HAP-1 (cell line): ENCODE measurements around the gene NOC4L.

Source experiments
- DNase-seq, 2 experiments: peaks; one replicate each; pipeline ENCODE4 v3.0.0-alpha.2; 2016 to 2020; ENCODE audit warnings: low spot score in 2 of 2
- H3K27me3 ChIP-seq: fragments of 250-450 bp; sonication (Bioruptor Pico); 2 replicates; pipeline ENCODE4 v1.5.1; 2020; ENCODE audit warnings: low read depth, mild to moderate bottlenecking, moderate library complexity
- H3K36me3 ChIP-seq: fragments of 250-450 bp; sonication (Bioruptor Pico); replicated peaks from 2 replicates; pipeline ENCODE4 v1.5.1; 2020; ENCODE audit warnings: mild to moderate bottlenecking
- H3K4me1 ChIP-seq: fragments of 250-450 bp; sonication (Bioruptor Pico); 2 replicates; pipeline ENCODE4 v1.5.1; 2020; ENCODE audit warnings: mild to moderate bottlenecking
- H3K4me3 ChIP-seq: fragments of 250-450 bp; sonication (Bioruptor Pico); 2 replicates; pipeline ENCODE4 v1.5.1; 2020; ENCODE audit warnings: mild to moderate bottlenecking, moderate library complexity
- H3K9me3 ChIP-seq: fragments of 250-450 bp; sonication (Bioruptor Pico); 2 replicates; pipeline ENCODE4 v1.5.1; 2020; ENCODE audit warnings: mild to moderate bottlenecking, moderate library complexity
- in situ Hi-C: fragments of 300-500 bp; cut with MboI; formaldehyde crosslinking; loops from 3 replicates; pipeline ENCODE4 v1.14.3; 2020; ENCODE audit warnings: low sequenced_read_pairs, inconsistent platforms, mixed read lengths

The NOC4L gene

DNA sequence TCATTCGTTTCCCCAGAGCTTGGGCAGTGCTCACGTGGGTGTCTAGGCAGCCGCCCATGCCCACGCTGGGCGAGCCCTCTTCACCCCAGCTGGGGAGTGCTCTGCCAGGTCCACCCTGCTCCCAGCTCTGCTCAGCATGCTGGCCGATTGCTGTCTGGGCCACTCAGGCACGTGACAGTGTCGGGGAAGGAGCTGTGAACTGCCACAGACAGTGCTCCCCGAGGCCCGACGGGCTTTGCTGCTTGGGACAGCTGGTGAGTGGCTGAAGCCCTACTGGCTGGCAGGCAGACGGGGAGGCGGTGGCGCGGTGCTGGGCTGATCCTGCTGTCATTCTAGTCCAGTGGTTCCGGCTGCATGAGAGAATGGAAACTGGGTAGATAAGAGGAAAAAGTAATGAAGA is 15.8 kb downstream of the NOC4L start:
- no peaks in the 10 kb centered on the region for H3K9me3 ChIP-seq
- no peak overlapping the region for H3K4me3 ChIP-seq
- no peak for DNase-seq
- H3K27me3 ChIP-seq: peaks cover 12% of the 10 kb centered on the region
- in situ Hi-C loops: loop anchor here (25.0 kb wide), 1 partner anchor 402 kb away; no protein-coding TSS in a partner anchor
- no peaks in the 10 kb centered on the region for H3K4me1 ChIP-seq
- no peaks in the 10 kb centered on the region for H3K36me3 ChIP-seq

DNA sequence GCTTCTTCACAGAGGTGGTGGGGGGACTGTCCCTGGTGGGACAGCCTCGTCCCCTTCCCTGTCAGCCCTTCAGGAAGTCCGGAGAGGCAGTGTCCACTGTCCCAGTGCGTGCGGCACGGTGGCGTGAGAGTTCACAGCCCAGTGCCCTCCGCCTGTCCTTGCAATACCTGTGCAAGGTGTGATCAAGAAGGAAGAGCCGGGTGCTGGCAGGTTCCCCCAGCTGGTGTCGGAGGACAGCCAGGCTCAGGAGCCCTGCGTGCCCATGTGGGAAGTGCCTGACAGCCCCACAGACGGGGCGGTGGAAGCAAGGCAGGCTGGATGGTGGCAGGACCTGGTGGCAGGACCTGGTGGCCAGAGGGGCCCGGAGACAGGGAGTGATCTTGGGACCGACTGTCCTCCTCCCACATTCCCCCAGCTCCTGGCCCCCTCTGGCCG is 16.4 kb downstream of the NOC4L start:
- Histone ChIP-seq H3K4me1 (no peaks in the 10 kb centered on the region), H3K27me3 (peaks cover 12% of the 10 kb centered on the region), H3K36me3 (no peaks in the 10 kb centered on the region), H3K9me3 (no peaks in the 10 kb centered on the region), H3K4me3 (no peak overlapping the region)
- DNase-seq: no peak
- in situ Hi-C loops: loop anchor here (25.0 kb wide), 1 partner anchor 402 kb away; no protein-coding TSS in a partner anchor

DNA sequence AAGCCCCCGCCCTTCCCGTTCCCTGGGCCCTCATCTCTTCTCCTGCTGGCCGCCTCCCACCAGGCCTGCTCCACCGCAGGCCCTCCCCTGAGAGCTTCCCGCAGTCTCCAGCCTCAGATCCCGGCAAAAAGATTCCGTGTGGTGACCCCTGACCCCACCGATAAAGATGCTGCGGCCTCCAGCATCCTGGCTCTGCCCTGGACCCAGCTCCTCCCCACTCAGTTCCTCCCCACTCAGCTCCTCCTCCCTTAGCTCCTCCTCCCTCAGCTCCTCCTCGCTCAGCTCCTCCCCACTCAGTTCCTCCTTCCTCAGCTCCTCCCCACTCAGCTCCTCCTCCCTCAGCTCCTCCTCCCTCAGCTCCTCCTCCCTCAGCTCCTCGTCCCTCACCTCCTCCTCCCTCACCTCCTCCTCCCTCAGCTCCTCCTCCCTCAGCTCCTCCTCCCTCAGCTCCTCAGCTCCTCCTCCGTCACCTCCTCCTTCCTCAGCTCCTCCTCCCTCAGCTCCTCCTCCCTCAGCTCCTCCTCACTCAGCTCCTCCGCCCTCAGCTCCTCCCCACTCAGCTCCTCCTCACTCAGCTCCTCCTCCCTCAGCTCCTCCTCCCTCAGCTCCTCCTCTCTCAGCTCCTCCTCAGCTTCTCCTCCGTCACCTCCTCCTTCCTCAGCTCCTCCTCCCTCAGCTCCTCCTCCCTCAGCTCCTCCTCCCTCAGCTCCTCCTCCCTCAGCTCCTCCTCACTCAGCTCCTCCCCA is 17.0 kb downstream of the NOC4L start:
- Histone ChIP-seq H3K27me3 (peaks cover 12% of the 10 kb centered on the region), H3K4me3 (no peak overlapping the region), H3K9me3 (no peaks in the 10 kb centered on the region), H3K4me1 (no peaks in the 10 kb centered on the region), H3K36me3 (no peaks in the 10 kb centered on the region)
- in situ Hi-C loops: loop anchor here (25.0 kb wide), 1 partner anchor 401 kb away; no protein-coding TSS in a partner anchor
- no peak for DNase-seq

DNA sequence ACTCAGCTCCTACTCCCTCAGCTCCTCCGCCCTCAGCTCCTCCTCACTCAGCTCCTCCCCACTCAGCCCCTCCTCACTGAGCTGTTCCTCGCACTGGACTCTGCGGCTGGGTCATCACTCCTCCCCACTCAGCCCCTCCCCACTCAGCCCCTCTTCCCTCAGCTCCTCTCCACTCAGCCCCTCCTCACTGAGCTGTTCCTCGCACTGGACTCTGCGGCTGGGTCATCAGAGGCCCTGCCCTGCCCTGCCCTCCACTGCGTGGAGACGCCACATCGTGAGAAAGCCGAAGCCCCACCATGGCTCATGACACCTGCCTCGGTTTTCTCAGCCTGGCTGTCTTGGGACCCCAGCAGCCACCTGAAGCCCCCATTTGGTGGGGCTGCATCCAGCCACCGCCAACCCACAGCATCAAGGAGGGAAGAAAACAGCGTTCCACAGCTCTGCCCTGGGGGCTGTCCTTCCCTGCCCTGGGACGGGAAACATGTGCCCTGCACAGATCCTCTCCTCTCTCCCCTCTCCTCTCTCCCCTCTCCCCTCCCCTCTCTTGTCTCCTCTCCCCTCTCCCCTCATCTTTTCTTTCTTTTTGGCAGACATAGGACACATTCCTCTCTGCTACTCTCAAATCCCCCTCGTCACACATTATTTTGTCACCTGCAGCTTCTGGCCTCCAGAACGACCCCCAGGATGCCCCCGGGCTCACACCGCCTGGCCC is 17.7 kb downstream of the NOC4L start:
- in situ Hi-C loops: loop anchor here (25.0 kb wide), 1 partner anchor 400 kb away; no protein-coding TSS in a partner anchor
- DNase-seq: no peak
- H3K4me3 ChIP-seq: no peak overlapping the region

DNA sequence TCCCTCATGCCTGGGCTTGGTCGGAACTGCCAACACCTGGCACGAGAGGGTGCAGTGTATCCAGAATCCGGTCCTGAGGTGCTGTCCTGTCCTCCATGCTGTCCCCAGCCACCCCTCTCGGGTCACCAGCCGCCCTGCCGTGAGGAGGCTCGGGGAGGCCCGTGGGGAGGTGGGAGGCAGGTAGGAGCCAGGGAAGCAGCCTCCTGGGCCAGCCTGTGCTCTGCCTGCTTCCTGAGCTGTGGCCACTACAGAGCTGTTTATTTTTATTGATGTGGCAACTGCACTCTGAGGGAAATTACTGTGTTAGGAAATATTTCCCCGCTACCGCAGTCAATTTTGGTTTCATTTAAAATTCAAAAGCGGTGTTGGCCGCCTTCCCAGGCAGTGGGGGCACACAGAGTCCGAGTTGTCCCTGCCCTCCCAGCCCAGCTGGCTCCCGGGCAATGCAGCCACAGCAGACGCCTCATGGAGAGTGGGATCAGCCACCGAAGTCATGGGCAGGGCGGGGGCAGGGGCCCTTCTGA is 18.3 kb downstream of the NOC4L start:
- Histone ChIP-seq H3K4me3 (no peak overlapping the region), H3K9me3 (no peaks in the 10 kb centered on the region), H3K27me3 (peaks cover 12% of the 10 kb centered on the region), H3K4me1 (no peaks in the 10 kb centered on the region), H3K36me3 (no peaks in the 10 kb centered on the region)
- in situ Hi-C loops: loop anchor here (25.0 kb wide), 1 partner anchor 400 kb away; no protein-coding TSS in a partner anchor
- no peak for DNase-seq

More for the DNA sequence above, 17.7 kb downstream of the NOC4L start:
- Histone ChIP-seq H3K4me1 (no peaks in the 10 kb centered on the region), H3K36me3 (no peaks in the 10 kb centered on the region), H3K9me3 (no peaks in the 10 kb centered on the region), H3K27me3 (peaks cover 12% of the 10 kb centered on the region)

DNA sequence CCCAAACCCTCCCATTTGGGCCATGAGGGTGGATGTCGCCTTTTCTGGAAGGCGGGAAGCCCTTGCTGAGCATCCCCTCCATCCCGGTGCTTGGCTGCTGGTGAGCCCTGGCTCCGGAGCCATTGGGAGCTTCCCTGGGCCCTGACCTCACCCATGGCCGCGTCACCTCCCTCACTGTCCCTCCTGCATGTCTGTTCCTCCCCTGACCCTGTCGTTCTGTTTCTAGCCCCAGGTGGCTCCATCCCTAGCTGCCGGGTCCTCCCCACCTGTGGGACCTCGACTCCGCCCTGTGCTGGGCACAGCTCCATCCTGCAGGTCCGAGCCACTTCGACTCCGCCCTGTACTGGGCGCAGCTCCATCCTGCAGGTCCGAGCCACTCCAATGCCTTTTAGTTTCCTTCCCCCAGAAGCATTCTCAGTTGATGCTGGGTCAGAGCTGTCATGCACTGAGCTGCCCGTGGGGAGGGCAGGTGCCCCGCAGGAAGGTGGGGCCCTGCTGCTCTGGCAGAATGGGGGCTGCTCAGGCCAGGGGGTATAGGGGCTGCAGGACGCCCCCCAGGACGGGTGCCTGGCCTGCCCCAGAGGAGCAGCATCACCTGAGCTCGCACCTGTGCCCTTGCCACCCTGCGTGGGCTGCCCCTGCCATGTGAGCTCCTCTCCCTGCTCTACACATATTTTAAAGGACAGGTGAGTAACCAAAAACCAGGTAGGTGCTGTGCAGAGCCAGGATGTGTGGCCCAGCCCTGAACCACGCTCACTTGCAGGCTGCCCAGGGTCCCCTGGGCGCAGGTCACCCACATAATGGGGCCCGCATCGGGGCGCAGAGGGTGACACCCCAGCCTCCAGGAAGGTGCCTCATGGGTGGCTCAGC is 19.0 kb downstream of the NOC4L start:
- no peaks in the 10 kb centered on the region for H3K36me3 ChIP-seq
- H3K9me3 ChIP-seq: no peaks in the 10 kb centered on the region
- H3K27me3 ChIP-seq: peaks cover 12% of the 10 kb centered on the region
- H3K4me1 ChIP-seq: no peaks in the 10 kb centered on the region
- DNase-seq: no peak
- in situ Hi-C loops: loop anchor here (25.0 kb wide), 1 partner anchor 399 kb away; no protein-coding TSS in a partner anchor
- no peak overlapping the region for H3K4me3 ChIP-seq

DNA sequence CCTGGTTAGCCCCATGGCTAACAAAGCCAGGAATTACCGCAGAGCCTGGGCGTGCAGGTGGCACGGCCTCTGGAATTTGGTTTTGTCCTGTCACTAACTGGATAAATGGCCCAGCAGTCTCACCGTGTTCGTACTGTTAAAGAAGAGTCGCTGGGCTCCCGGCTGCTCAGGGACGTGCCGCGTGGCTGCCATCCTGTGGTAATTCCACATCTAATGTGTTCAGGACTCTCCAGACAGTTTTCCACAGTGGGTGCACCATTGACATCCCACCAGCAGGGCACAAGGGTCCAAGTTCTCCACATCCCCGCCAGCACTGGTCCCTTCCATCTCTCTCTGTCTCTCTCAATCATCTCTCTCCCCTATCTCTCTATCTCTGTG is 19.6 kb downstream of the NOC4L start:
- H3K27me3 ChIP-seq: peaks cover 12% of the 10 kb centered on the region
- no peaks in the 10 kb centered on the region for H3K36me3 ChIP-seq
- H3K9me3 ChIP-seq: no peaks in the 10 kb centered on the region
- H3K4me3 ChIP-seq: no peak overlapping the region
- DNase-seq: no peak
- in situ Hi-C loops: loop anchor here (25.0 kb wide), 1 partner anchor 398 kb away; no protein-coding TSS in a partner anchor
- no peaks in the 10 kb centered on the region for H3K4me1 ChIP-seq

DNA sequence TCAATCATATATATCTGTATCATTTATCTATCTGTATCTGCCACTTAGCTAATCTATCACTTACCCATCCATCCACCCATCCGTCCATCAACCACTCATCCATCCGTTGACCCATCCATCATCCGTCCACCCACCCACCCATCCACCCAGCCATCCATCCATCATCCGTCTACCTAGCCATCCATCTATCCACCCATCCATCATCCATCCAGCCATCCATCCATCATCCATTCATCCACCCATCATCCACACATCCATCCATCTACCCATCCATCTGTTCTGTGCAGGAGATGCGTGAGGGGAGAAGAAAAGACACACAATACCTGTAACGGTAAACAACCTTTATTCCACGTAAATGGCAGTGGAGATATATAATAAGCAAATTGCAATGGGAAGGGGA is 20.2 kb downstream of the NOC4L start:
- no peaks in the 10 kb centered on the region for H3K36me3 ChIP-seq
- in situ Hi-C loops: loop anchor here (25.0 kb wide), 1 partner anchor 398 kb away; no protein-coding TSS in a partner anchor
- H3K27me3 ChIP-seq: peaks cover 12% of the 10 kb centered on the region
- no peaks in the 10 kb centered on the region for H3K4me1 ChIP-seq
- DNase-seq: no peak
- no peaks in the 10 kb centered on the region for H3K9me3 ChIP-seq
- no peak overlapping the region for H3K4me3 ChIP-seq

DNA sequence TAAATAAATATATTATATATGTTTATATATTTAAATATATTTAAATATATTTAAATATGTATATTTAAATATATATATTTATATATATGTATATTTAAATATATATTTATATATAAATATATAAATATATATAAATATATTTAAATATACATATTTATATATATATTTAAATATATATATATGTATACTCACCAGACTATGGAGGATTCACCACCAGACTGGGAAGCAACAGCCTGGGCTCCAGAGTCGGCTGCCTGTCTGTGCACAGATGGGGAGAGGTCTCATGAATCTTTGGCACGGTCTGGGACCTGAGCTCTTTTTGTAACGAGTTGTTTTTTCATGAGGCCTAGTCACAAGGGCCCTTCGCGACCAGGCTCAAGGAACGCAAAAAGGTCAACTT is 21.3 kb downstream of the NOC4L start:
- H3K9me3 ChIP-seq: no peaks in the 10 kb centered on the region
- no peaks in the 10 kb centered on the region for H3K4me1 ChIP-seq
- H3K36me3 ChIP-seq: no peaks in the 10 kb centered on the region
- in situ Hi-C loops: loop anchor here (25.0 kb wide), 1 partner anchor 397 kb away; no protein-coding TSS in a partner anchor
- DNase-seq: no peak
- H3K4me3 ChIP-seq: no peak overlapping the region
- H3K27me3 ChIP-seq: peaks cover 12% of the 10 kb centered on the region

DNA sequence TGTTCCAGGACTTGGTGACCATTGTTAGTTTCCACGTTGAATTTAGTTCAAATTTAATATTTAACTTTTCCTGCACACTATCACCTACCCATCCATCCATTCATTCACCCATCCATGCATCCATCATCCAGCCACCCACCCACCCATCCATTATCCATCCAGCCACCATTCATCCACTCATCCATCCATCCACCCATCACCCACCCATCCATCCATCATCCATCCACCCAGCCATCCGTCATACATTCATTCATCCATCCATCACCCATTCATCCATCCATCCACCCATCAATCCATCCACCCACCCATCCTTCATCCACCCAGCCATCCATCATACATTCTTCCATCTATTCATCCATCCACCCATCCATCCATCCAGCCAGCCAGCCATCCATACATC is 21.8 kb downstream of the NOC4L start:
- no peaks in the 10 kb centered on the region for H3K4me1 ChIP-seq
- H3K9me3 ChIP-seq: no peaks in the 10 kb centered on the region
- H3K4me3 ChIP-seq: no peak overlapping the region
- H3K36me3 ChIP-seq: no peaks in the 10 kb centered on the region
- peaks cover 12% of the 10 kb centered on the region for H3K27me3 ChIP-seq
- DNase-seq: no peak
- in situ Hi-C loops: loop anchor here (25.0 kb wide), 1 partner anchor 396 kb away; no protein-coding TSS in a partner anchor

DNA sequence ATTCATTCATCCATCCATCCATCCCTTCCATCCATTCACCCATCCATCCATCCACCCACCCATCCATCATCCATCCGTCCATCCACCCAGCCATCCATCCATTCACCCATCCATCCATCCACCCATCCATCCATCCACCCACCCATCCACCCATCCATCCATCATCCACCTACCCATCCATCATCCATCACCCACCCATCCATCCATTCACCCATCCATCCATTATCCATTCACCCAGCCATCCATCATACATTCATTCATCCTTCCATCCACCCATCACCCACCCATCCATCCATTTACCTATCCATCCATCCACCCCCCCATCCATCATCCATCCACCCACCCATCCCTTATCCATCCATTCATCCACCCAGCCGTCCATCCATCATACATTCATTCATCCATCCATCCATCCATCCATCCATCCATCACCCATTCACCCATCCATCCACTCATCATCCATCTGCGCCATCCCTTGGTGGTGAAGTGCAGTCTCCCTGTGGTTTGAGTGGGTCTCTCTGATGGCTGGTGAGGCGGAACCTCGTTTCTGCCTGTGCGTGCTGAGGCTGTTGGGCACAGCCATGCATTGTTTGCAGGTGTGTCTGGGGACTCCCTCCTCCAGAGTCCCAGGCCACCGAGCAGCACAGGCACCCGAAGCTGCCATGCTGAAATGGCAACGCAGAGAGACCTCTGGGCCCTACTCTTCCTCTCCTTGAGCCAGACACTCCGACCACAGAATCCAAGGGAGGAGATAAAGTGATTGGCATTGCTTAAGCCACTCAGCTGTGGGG is 22.7 kb downstream of the NOC4L start:
- H3K27me3 ChIP-seq: peaks cover 12% of the 10 kb centered on the region
- H3K4me3 ChIP-seq: no peak overlapping the region
- H3K36me3 ChIP-seq: no peaks in the 10 kb centered on the region
- no peaks in the 10 kb centered on the region for H3K9me3 ChIP-seq
- in situ Hi-C loops: loop anchor here (25.0 kb wide), 1 partner anchor 395 kb away; no protein-coding TSS in a partner anchor
- no peaks in the 10 kb centered on the region for H3K4me1 ChIP-seq
- no peak for DNase-seq

DNA sequence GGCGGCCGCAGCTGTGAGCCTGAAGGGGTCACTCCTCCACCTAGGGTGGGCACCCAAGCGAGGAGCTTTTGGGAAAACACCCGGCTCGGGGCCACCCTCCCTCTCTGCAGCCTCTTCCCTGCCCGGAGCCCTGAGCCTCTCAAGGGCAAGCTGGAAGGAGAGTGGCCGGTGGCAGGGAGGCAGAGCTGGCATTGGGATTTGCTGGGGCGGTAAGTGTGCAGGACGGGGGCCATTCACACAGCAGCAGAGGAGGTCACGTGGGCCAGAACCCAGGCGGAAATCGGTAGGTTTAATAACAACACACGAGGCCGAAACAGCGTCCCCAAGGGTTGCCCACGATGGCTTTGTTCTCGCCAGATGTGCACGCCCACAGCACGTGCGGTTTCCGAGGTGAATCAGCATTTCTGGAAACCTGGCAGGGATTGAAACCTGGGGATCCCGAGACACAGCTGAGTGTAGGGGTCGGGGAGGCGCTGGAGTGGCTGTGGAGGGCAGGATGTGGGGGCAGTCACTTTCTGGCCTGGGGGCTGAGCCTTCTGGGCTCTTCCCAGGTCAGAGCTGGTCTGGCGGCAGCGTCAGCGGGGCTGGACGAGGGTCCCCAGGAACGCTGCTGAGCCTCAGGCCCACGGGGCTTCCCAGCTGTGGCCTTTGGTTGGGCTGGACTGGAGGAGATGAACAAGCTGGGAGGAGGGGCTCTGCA is 23.5 kb downstream of the NOC4L start:
- H3K27me3 ChIP-seq: peaks cover 15% of the 10 kb centered on the region
- no peaks in the 10 kb centered on the region for H3K4me1 ChIP-seq
- H3K36me3 ChIP-seq: no peaks in the 10 kb centered on the region
- no peaks in the 10 kb centered on the region for H3K9me3 ChIP-seq
- in situ Hi-C loops: loop anchor here (25.0 kb wide), 1 partner anchor 395 kb away; no protein-coding TSS in a partner anchor
- DNase-seq: no peak
- H3K4me3 ChIP-seq: no peak overlapping the region
